ENCODE data around the gene FAF1. TPM values are rescaled to one million over a fixed set of nuclear protein-coding genes. Genes with fewer than 3 reads are reported as not detected.

FAF1 gene
- total and polyA plus RNA-seq, 9 of the 15 experiments (the other 6 are each of a cell fraction or from before 2014, with no cell fraction given): 48.7 to 225 (median 118) TPM

DNA sequence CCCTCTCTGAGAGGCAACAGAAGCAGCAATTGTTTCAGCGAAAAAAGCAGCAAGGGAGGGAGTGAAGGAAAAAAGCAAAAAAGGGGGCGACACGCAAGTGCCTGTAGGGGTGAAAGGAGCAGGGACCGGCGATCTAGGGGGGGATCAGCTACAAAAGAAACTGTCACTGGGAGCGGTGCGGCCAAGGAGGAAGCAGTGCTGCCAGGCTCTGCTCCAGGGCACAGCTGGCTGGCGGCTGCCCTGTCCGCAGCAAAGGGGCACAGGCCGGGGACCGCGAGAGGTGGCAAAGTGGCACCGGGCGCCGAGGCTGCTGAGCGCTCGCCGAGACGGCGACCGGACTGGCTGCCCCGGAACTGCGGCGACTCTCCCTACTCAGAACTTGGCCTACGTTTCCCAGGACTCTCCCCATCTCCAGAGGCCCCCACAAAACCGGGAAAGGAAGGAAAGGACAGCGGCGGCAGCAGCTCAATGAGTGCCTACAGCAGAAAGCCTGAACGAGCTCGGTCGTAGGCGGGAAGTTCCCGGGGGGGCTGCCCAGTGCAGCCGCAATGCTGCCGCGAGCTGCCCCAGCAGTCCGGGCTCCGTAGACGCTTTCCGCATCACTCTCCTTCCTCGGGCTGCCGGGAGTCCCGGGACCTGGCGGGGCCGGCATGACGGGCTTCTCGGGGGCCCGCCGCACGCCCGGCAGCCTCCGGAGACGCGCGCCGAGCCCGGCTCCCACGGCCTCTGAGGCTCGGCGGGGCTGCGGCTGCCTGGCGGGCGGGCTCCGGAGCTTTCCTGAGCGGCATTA lies 8.9 kb upstream of the FAF1 start (continued):
- TF ChIP-seq SIRT6 (IDR thresholded peaks at IDR 0.05; ENCODE audit: low read depth, low read length): no peak
- peak; percentile 21; the same call in 1 of the 2 replicates for TF ChIP-seq CXXC5 (CRISPR knock-in tag; IDR thresholded peaks at IDR 0.05)
- no peak for TF ChIP-seq MTF1 (CRISPR knock-in tag; IDR thresholded peaks at IDR 0.05; ENCODE audit: borderline replicate concordance)
- no peak for TF ChIP-seq SPI1 (IDR thresholded peaks at IDR 0.05; ENCODE audit: borderline replicate concordance, low read depth, low read length)
- no peak for TF ChIP-seq HDAC6 (IDR thresholded peaks at IDR 0.05; ENCODE audit: low read depth, low read length)
- TF ChIP-seq ZNF75A (CRISPR knock-in tag; IDR thresholded peaks at IDR 0.05): no peak
- TF ChIP-seq, protein P1, sequence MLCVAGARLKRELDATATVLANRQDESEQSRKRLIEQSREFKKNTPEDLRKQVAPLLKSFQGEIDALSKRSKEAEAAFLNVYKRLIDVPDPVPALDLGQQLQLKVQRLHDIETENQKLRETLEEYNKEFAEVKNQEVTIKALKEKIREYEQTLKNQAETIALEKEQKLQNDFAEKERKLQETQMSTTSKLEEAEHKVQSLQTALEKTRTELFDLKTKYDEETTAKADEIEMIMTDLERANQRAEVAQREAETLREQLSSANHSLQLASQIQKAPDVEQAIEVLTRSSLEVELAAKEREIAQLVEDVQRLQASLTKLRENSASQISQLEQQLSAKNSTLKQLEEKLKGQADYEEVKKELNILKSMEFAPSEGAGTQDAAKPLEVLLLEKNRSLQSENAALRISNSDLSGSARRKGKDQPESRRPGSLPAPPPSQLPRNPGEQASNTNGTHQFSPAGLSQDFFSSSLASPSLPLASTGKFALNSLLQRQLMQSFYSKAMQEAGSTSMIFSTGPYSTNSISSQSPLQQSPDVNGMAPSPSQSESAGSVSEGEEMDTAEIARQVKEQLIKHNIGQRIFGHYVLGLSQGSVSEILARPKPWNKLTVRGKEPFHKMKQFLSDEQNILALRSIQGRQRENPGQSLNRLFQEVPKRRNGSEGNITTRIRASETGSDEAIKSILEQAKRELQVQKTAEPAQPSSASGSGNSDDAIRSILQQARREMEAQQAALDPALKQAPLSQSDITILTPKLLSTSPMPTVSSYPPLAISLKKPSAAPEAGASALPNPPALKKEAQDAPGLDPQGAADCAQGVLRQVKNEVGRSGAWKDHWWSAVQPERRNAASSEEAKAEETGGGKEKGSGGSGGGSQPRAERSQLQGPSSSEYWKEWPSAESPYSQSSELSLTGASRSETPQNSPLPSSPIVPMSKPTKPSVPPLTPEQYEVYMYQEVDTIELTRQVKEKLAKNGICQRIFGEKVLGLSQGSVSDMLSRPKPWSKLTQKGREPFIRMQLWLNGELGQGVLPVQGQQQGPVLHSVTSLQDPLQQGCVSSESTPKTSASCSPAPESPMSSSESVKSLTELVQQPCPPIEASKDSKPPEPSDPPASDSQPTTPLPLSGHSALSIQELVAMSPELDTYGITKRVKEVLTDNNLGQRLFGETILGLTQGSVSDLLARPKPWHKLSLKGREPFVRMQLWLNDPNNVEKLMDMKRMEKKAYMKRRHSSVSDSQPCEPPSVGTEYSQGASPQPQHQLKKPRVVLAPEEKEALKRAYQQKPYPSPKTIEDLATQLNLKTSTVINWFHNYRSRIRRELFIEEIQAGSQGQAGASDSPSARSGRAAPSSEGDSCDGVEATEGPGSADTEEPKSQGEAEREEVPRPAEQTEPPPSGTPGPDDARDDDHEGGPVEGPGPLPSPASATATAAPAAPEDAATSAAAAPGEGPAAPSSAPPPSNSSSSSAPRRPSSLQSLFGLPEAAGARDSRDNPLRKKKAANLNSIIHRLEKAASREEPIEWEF (CRISPR knock-in tag; IDR thresholded peaks at IDR 0.05): no peak
- TF ChIP-seq MXI1 (IDR thresholded peaks at IDR 0.05; ENCODE audit: low read depth, low read length): no peak
- TF ChIP-seq CTBP1 (IDR thresholded peaks at IDR 0.05; ENCODE audit: borderline replicate concordance): no peak; the same call in 1 of the 2 replicates
- TF ChIP-seq BHLHE40 (IDR thresholded peaks at IDR 0.05; ENCODE audit: low read length): no peak
- no peak for TF ChIP-seq TAL1 (IDR thresholded peaks at IDR 0.05)
- TF ChIP-seq SMAD1 (IDR thresholded peaks at IDR 0.05; ENCODE audit: low read depth, low read length, partially characterized antibody): no peak
- TF ChIP-seq SMARCE1 (IDR thresholded peaks at IDR 0.05): no peak; the same call in 1 of the 2 replicates
- TF ChIP-seq, protein P2, sequence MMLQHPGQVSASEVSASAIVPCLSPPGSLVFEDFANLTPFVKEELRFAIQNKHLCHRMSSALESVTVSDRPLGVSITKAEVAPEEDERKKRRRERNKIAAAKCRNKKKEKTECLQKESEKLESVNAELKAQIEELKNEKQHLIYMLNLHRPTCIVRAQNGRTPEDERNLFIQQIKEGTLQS (IDR thresholded peaks at IDR 0.05): no peak
- TF ChIP-seq, protein P2 (CRISPR knock-in tag; conservative IDR thresholded peaks at IDR 0.05): no peak
- no peak for TF ChIP-seq NCOA6 (IDR thresholded peaks at IDR 0.05)
- TF ChIP-seq MECOM (CRISPR knock-in tag; IDR thresholded peaks at IDR 0.05): no peak
- no peak for TF ChIP-seq RERE (CRISPR knock-in tag; IDR thresholded peaks at IDR 0.05; ENCODE audit: borderline replicate concordance)

Measured in K562 (cell line).